GM19035 (cell line): ENCODE measurements around the gene MAGEB17.

ENCODE experiments used
- ATAC-seq: cut with Tn5 transposase; IDR thresholded peaks from one replicate; pipeline ENCODE4 v1.9.1; 2021; ENCODE audit not compliant: unreplicated experiment

The MAGEB17 gene

DNA sequence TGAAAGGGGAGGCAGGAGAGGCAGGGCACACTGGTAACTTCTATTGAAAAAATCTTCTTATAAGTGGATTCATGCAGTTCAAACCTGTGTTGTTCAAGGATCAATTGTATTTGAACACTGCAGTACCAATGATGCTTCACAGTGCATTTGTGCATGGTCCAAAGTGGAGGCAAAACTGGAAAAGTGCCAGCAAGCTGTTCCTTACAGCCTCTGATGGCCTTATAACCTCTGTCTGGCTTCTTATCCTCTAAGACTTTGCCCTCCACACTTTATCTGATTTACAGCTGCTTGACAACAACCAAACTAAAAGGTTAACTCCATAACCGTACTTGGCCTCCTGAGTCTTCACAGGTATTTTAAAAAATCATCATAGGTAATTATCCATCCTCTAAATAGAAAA, 40.4 kb downstream of the MAGEB17 start:
- no peak for ATAC-seq

DNA sequence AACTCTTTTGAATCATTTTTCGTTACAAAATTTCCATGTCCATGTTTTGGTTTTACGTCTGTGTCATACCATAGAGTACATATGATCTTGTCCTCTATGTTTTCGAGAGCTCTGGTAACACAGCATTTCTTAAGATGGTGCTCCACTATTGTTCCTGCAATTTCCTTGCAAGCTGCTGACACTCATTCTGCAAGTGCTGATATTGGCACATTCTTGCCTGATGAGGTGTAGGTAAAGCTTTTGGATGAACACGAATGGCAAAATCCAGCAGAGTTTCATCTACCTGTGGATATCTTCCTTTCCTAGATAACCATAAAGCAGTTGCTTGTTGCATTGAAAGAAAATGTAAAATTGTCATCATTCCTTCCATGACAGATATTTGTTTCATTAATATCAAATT, 41.3 kb downstream of the MAGEB17 start:
- ATAC-seq: no peak

DNA sequence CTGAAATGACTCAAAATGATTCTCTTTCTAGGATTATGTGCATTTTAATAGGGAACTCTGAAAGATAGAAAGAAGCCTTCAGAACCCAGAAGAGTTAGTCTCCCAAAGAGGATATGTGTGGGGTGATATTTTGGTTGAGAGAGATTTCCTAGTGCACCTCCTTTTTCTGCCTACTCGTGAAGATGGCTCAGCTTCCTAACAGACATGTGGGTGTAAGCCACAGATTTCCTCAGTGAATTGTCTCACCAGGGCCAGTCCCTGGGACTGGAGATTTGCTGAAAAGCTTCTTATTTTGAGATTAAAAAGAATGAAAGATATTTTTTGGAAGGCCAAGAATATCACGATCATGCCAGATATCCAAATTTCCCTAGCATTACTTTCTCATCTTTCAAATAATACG, 42.8 kb downstream of the MAGEB17 start:
- no peak for ATAC-seq

- no peak for ATAC-seq
These were observed 44.7 kb downstream of the MAGEB17 start for GRCh38 chrX:16212024-16212423.

DNA sequence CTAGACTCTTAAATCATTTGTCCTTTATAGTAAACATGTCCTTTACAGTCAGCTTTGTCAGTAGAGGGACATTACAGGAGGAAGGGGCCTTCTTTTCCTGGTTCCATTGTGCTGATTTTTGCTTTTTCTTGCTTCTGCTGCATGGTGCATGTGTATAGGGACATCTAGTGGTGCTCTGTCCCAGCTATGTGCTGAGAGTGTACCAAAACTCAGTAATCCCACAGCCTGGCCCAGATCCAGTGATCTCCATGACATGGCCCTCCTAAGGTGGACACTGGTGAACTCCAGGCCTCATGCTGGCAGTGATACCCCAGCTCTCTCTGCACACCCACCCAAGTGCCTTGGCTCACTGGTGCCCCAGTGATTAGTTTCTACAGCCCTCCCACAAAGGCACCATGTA, 45.2 kb downstream of the MAGEB17 start:
- ATAC-seq: no peak

DNA sequence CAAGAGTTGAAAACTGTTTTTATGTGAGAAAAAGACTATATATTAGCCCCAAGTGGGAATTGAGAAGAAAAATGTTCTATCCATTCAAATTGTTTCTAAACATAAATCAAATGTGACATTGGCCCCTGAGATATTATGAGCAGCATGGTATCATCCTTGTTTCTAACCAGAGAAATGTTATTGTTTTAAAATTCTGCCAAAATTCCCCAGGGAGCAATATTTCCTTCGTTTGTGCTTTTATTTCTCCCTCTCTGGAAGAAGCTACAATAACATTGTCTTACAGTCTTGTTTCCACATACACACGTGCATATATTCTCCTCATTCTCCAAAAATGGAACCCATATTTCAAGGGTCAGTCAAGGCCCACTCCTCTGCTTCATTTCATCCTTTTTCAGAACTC, 46.7 kb downstream of the MAGEB17 start:
- no peak for ATAC-seq

DNA sequence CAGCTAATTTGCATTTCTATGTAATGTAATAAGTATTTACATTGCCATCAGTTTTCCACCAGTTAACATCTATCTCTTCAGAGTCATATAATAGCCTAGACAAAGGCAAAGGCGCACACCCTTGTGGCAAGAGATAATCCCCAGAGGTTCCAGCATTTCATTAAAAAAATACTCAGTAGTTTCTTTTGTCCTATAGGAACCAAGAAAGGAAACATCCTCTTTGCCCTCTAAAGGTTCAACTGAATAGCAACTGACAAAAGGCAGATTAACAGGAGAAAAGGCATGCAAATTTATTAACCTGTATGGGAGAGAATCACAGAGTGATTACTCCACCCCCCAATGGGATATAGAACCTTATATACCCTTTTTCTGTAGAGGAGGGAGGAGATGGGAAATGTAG, 48.4 kb downstream of the MAGEB17 start:
- ATAC-seq: no peak
